ENCODE data around the gene SIPA1L2.
"Not testable (repeated sequence)": the region's sequence is repeated elsewhere in the genome, so short reads cannot be mapped to it uniquely, and the experiment has no call there.

Gene SIPA1L2

GRCh38 chr1:232620356-232620969 is 9.5 kb downstream of the SIPA1L2 start:
- no peak for DNase-seq (ENCODE audit: extremely low read depth in 1 of 2, low read depth in 1 of 2)

GRCh38 chr1:232617237-232617636 is 12.7 kb downstream of the SIPA1L2 start:
- DNase-seq (ENCODE audit: extremely low read depth in 1 of 2, low read depth in 1 of 2), result no peak

DNA sequence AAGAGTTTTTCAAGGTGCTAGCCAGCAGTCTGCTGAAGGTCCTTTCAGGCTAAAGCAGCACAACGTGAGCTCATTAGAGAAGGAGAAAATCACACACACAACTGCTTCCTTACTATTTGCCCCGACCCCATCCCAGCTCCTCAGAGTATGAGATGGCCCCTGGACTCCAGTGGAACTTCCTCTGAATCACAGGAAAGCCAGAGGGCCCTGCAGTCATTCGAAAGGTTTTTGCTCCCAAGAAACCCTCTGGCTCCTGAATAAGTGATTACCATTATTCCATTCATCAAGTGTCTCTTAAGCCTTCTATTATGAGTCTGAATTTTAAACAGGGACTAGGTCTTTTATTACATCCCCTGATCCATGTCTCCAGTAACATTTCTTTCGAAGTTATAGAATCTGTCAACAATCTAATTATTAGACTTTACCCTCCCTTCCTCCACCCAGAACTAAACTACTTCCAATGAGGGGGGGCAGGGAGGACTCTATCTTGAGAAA is 14.6 kb downstream of the SIPA1L2 start:
- no peak for DNase-seq (ENCODE audit: extremely low read depth in 1 of 2, low read depth in 1 of 2)

DNA sequence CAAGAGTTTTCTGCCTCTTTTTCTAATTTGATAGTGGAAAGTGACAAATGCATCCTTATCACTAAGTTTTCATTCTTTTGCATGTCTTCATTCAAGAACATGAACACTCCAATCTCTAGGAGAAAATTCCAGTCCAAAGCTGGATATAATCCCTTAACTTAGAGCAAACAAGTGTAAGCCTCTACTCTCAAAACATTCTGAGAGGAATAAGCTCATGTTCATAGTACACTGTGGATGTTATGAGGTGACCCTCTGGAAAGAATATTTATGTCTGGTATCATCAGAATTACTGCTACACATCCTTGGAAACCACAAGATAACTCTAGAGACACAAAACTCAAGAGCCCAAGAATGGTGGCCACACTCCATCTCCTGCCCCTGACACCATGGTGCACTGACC is 15.1 kb downstream of the SIPA1L2 start:
- DNase-seq (ENCODE audit: extremely low read depth in 1 of 2, low read depth in 1 of 2), result no peak

DNA sequence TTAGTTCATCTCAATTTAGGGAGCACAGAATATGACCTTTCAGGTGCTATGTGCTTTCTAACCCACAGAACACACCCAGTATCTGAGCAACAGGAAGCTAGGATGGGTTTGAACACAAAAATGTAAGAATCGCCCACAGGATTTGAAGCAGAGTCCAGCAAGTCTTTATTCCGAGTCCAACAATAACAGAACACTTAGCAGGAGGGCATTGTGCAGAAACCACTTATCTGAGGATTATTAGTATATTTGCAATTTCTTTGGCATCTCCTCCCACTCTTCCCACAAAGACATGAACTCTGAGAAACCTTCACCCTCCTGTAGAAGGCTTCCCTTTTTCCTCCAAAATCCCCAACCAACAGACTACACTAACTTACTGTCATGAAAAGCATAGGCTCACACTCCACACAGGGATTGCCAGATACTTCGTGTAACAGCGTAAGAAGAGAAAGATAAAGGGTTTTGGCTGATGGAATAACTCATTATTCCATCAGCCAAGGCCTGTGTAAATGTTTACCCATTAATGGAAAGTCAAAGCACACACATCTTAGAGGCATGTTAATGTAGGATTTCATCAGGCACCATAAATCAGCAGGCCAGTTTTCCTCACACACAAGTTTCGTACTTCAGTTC is 16.1 kb downstream of the SIPA1L2 start:
- DNase-seq (ENCODE audit: extremely low read depth in 1 of 2, low read depth in 1 of 2), result no peak

- DNase-seq (ENCODE audit: extremely low read depth in 1 of 2, low read depth in 1 of 2), result not testable (repeated sequence)
Observed at GRCh38 chr1:232612836-232613235, 17.1 kb downstream of the SIPA1L2 start.

DNA sequence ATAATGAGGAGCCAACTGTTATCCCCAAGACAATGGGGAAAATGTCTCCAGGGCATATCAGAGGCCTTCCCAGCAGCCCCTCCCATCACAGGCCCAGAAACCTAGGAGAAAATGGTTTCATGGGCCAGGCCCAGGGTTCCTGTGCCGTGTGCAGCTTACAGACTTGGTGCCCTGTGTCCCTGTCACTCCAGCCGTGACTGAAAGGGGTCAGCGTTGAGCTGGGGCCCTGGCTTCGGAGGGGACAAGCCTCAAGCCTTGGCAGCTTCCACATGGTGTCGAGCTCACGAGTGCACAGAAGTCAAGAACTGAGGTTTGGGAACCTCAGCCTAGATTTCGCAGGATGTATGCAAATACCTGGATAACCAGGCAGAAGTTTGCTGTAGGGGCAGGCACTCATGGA is 18.1 kb downstream of the SIPA1L2 start:
- no peak for DNase-seq (ENCODE audit: extremely low read depth in 1 of 2, low read depth in 1 of 2)

GRCh38 chr1:232610902-232611745 is 18.8 kb downstream of the SIPA1L2 start:
- DNase-seq (ENCODE audit: extremely low read depth in 1 of 2, low read depth in 1 of 2), result not testable (repeated sequence)

DNA sequence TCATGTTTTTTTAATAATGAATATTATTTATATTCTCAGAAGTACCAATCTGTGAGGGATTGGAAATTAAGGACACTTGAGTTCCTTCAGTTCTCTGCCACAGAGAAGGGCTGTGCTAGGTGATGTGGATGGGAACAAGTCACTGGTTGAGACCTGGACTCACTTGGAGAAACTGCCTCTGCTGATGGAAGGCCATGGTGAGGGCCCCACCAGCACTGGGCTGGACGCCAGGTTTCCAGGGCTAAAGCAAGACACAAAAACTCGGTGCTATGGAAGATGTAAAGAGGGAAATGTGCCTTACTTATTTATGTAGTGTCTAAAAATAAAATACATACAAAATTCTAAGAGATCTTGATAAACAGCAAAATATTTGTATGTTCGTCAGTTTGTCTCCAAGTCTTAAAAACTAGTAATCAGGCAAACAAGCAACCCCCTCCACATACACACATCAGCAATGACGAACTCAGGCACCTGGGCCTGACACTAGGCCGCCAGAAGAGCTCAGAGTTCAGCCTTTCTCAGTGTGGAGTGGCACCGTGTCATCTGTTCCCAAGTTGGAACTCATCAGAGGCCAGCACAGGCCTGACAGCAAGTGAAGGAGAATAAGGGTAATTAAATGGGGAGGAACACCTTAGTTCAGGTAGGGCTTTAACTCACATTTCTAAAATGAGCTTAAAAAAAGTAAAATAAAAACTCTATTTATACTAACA is 19.6 kb downstream of the SIPA1L2 start:
- DNase-seq (ENCODE audit: extremely low read depth in 1 of 2, low read depth in 1 of 2), result no peak

GRCh38 chr1:232608427-232608826 is 21.5 kb downstream of the SIPA1L2 start:
- DNase-seq (ENCODE audit: extremely low read depth in 1 of 2, low read depth in 1 of 2), result no peak

DNA sequence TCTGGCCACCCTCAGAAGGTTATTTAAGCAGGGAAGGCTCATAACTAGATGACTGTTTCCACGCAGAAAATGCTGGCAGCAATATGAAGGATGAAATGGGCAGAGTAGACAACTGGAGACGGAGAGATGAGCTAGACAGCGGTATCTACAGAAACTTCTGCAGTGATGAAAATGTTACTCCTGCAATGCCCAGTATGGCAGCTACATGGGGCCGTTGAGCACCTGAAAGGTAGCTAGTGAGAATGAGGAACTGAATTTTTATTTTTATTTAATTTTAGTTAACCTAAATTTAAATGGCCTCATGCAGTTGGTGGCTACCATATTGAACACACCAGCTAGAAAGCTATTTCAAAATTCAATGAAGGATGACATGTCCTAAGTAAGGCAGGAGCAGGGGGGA is 27.3 kb downstream of the SIPA1L2 start:
- DNase-seq (ENCODE audit: extremely low read depth in 1 of 2, low read depth in 1 of 2), result no peak

GRCh38 chr1:232600424-232601258 is 29.3 kb downstream of the SIPA1L2 start:
- DNase-seq (ENCODE audit: extremely low read depth in 1 of 2, low read depth in 1 of 2), result no peak

DNA sequence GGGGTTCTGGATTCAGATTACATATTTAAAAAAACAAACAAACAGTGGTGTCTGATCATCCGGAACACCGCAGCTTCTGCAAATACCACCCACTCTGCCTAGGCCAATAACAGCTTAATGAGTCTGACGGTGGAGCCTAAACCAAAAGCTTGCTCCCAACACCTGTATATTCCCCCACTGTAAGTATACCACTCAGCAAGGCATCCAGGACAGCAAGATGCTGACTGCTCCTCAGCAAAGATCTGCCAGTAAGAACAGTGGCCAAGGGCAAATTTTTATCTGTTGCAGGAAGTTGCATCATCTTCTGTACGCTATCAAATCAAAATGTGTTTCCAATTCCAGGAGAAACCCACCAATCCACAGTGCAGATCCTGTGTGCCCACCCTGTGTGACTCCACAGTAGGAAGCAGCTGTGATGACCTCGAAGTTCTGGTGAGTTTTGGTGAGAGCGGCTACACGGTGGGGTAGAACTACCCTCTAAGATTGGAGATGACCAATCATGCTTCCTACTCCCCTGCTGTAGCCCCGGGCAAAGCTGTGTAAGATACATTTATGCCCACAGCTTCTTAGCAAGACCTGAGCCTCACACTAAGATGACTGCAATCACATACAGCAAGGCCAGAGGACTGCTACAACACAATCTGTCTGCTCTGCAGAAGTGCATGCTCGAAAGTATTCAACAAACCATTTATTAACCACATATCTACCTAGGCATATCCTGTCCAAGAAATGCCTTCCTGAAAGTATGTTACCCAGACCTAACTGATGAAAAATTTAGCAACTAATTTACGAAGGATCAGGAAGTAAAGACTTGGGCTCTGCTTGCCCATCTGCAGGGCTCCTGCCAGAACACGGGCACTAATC is 30.5 kb downstream of the SIPA1L2 start:
- no peak for DNase-seq (ENCODE audit: extremely low read depth in 1 of 2, low read depth in 1 of 2)

- no peak for DNase-seq (ENCODE audit: extremely low read depth in 1 of 2, low read depth in 1 of 2)
Observed at GRCh38 chr1:232598837-232599177, 31.1 kb downstream of the SIPA1L2 start.

DNA sequence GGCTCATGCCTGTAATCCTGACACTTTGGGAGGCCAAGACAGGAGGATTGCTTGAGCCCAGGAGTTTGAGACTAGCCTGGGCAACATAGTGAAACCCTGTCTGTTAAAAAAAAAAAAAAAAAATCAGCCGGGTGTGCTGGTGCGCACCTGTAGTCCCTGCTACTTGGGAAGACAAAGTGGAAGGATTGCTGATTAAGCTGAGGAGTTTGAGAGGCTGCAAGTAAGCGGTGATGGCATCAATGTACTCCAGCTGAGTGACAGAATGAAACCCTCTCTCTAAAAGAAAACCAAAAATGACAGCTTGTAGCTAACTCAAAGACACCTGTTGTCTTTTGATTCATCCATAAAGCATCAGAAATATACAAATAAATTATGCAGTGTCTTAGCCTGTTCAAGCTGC is 31.8 kb downstream of the SIPA1L2 start:
- DNase-seq (ENCODE audit: extremely low read depth in 1 of 2, low read depth in 1 of 2), result no peak

GRCh38 chr1:232597721-232598120 is 32.2 kb downstream of the SIPA1L2 start:
- DNase-seq (ENCODE audit: extremely low read depth in 1 of 2, low read depth in 1 of 2), result no peak

DNA sequence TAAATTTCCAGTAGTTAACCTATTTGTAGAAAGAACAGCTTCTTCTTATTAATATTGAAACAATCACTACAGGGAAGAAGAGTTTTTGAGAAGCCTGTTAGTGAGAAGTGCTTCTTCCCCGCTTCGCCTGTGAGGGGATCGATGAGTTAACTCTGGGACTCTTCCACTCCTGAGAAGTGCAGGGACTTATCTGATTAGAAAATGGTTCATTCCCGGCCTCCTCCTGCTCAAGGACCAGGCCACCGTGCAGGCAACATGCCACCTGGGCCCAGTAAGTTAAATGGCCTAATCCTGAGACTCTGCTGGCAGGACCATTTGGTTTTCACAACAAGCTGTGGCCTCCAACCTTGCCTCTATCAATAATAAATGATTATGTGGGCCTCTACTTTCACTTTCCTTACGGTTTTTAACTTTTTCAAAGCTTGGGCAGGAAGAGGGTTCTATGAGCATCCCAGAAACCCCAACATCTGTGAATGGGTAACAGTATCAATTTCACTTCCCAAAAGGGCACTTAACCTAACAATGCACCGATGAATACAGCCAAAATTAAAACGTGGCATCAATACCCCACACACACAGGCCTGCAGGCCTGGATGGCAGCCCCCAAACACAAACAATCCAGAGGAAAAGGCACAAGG is 33.1 kb downstream of the SIPA1L2 start:
- no peak for DNase-seq (ENCODE audit: extremely low read depth in 1 of 2, low read depth in 1 of 2)

- DNase-seq (ENCODE audit: extremely low read depth in 1 of 2, low read depth in 1 of 2), result no peak
Observed at GRCh38 chr1:232594768-232595698, 34.9 kb downstream of the SIPA1L2 start.
